CD4-positive, alpha-beta T cell treated with Interleukin-17A for 1 hour (primary cell): ENCODE measurements around the gene DCBLD2.

ENCODE experiments used
- DNase-seq: peaks from one replicate; pipeline ENCODE4 v3.0.0-alpha.2; 2020

The DCBLD2 gene

GRCh38 chr3:98788651-98789050 is 112.8 kb downstream of the DCBLD2 start:
- DNase-seq: no peak

GRCh38 chr3:98787181-98787580 is 114.3 kb downstream of the DCBLD2 start:
- DNase-seq: no peak

DNA sequence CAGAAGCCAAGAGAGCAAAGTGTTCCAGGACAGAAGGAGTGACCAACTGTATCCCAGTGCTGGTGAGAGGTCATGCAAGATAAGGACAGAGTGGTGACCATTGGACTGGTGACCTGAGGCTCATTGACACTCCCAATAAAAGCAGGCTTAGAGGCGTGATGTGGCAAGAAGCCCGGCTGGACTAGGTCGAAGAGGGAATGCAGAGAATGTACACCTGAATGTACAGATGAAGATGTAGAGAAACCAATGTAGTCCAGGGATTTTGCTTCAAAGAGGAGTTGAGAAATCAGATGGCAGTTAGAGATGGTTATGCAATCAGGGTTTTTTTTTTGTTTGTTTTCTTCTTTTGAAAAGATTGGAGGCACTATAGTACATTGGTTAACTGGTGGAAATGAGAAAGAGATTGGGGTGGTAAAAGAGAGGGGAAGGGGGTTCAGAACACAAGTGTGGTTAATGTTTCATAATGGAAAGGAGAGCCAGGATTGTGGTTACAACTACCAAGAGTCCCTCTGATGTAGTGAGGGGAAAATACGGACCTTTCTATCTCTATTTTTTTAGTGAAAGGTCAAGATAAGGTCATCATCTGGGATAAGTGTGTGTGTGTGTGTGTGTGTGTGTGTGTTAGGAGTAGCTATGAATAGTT is 115.0 kb downstream of the DCBLD2 start:
- DNase-seq: no peak

- no peak for DNase-seq
Observed at GRCh38 chr3:98784666-98785600, 116.6 kb downstream of the DCBLD2 start.

DNA sequence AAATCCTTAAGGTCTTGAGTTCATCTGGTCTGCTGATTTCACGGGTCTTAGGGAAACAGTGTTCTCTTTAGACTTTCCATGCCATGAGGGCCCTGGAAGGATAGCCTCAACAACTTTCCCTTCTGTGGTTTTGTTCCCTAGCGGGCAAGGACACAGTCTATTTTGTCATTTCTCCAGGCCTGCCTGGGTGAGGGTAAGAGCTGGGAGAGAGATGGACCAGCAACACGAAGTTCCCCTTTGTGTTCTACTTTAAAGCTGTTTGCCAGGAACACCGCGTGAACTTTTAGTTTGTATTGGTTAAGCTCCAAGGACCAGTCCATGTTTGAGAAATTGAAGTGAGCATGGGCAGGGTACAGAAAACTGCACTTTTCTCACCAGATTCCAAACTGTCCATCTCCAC is 117.5 kb downstream of the DCBLD2 start:
- DNase-seq: no peak

GRCh38 chr3:98782824-98783500 is 118.5 kb downstream of the DCBLD2 start:
- DNase-seq: no peak

DNA sequence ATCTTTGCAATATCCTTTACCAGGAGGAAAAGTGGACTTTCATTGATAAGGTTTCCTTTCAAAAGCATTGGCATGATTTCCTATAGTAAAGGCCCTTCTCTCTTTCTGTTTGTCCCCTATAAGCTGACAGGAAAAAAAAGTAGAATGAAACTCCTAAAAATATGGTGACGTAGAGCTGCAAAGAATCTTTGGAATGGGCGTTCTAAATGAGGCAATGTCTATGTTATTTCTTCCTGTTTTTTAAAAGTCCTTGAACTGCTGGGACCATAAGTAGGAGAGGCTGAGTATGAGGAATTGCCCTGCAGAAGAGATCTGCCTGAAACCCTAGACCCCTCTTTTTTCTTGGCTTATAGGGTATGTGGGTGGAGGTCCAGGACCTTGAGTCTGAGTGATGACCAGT is 121.2 kb downstream of the DCBLD2 start:
- DNase-seq: no peak

DNA sequence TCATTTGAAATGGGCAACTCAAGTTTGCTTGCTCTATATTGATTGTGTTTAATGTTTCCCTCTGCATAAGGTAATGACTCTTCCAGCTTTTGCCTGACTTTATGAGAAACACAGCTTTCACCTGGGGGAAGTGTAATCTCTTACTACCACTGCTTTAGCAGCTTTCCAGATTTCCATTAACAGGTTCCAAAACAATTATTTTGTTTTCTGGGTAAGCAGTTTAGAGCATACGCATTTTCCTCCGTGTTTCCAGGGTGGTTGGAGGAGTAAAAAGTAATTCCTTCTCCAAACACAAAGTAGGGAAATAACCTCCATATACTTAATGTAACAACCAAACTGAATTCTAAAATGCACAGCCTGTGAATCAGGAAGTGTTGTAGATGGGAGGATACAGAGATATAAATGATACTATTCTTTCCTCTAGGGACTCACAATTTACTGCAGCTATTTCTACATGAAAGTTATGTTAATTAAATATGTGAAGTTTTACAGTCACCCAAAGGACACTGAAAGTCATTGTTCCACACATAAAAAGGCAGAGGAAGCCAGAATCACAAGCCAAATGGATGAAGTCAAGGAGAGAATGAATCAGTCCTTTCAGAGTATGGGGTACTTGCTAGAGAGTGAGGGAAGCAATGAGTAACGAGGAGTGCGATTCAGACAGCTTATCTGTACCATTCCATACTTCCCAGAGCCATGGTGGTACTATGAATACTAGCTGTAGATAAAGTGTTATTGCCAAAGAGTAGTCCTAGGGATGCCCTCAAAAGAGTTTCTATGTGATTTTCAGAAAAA is 121.8 kb downstream of the DCBLD2 start:
- no peak for DNase-seq

DNA sequence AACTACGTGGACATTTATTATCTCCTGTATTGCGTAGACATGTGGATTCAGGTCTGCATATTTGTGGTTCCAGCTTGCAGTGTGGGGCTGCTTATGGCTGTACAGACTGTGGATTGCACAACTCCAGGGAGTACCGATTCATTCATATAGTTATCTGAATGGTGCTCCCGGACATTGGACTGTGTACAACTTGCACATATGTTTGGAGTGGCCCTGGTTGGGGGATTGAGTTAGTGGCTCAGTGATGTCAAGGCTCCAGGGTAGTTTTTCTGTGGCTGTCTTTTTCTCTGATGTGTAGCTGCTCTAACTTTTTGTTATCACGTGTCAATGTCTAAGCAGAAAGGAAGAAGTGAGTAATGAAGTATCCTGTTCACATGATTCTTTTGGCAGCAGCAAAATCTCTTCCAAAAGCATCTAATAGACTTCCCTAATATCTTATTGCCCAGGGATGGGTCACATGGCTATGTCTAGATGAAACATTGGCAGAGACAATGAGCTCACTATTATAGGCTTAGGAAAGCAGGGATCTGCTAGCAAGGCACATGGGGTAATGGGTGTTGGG is 122.6 kb downstream of the DCBLD2 start:
- no peak for DNase-seq

- no peak for DNase-seq
Observed at GRCh38 chr3:98778383-98778782, 123.1 kb downstream of the DCBLD2 start.

DNA sequence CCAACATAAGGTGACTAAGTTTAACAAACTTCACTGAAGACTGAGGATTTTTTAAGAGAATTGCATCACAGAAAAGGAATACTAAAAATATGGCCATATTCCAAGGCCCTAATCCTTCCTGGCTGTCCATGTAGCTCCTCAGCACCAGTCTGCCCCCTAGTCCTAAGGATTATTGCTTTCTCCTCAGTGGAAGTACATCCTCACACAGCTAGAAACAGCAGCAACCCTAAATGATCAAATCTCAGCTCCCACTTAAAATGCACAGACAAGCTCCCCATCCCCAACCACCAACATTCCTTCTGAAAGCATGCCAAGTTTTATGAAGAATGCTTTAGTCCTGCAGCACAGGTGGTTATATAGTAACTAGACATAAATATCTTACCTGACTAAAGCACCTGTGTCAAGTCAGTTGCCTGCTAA is 123.7 kb downstream of the DCBLD2 start:
- DNase-seq: no peak

- no peak for DNase-seq
Observed at GRCh38 chr3:98777286-98777685, 124.2 kb downstream of the DCBLD2 start.

GRCh38 chr3:98776140-98776493 is 125.4 kb downstream of the DCBLD2 start:
- no peak for DNase-seq

DNA sequence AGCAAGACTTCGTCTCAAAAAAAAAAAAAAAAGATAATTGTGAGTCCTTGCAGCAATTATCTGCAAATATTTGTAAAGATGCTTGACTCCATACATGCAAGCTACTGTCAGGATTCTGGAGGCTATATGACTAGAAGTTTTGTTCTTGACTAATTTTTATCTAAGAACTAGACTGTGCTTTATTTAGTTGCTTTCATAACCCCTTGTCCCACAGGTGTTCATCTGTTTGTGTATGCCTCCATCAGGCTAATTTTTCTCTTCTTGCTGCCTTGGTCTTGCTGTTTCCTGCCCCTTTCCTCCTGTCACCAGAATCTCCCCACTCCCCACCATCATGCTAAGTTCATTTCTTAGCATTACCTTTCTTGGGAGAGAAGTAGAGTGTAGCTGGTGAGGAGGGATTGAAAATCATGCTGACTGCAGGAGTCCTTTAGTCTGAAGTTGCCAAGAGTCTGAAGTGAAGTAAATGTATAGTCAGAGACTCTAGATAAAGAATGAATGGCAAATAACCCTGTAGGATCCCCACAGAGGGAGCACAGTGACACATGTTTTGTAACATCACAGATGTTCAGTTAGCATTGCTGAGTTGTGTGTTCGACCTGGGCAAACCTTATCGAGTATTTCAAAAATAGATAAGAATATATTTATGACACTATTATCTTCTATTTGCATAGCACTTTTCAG is 125.9 kb downstream of the DCBLD2 start:
- no peak for DNase-seq

- DNase-seq: no peak
Observed at GRCh38 chr3:98772022-98772421, 129.5 kb downstream of the DCBLD2 start.

- no peak for DNase-seq
Observed at GRCh38 chr3:98770261-98771039, 131.0 kb downstream of the DCBLD2 start.

- DNase-seq: no peak
Observed at GRCh38 chr3:98769448-98769847, 132.0 kb downstream of the DCBLD2 start.

DNA sequence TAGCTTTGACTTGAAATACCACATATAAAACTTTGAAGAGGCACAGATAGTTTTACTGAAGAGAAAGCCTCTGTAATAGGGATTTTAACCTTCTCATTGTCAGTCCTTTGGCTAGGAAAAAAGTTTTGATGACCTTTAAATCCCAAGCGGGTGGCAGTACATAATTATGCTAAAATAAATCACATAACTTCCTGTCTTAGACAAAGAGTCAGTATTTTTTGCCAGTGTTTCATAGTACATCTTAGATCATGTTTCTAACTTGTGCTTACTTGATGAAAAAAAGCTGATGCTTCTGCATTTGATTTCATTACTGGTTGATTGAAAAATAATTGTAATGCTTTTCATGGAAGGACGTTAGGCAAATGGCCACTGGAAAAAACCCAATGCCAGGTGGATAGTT is 132.5 kb downstream of the DCBLD2 start:
- DNase-seq: no peak

- no peak for DNase-seq
Observed at GRCh38 chr3:98766924-98767323, 134.6 kb downstream of the DCBLD2 start.

DNA sequence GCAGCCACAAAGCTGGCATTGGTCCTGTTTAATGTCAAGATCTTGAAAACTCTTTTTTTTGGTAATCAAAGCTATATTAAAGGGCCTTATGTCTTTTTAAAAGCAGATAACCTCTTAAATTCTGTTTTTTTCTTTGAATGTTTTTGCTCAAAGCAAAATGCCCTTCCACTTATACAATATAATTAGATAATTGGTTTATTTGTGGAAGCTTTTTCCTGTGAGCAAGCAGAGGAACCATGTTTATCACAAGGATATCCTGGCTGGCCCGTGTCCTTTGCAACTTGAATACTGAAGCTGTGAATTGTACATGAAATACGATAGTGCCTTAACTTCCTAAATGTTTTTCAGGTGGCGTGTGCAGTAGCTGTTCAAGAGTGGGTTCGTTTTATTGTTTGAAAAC is 135.8 kb downstream of the DCBLD2 start:
- no peak for DNase-seq

DNA sequence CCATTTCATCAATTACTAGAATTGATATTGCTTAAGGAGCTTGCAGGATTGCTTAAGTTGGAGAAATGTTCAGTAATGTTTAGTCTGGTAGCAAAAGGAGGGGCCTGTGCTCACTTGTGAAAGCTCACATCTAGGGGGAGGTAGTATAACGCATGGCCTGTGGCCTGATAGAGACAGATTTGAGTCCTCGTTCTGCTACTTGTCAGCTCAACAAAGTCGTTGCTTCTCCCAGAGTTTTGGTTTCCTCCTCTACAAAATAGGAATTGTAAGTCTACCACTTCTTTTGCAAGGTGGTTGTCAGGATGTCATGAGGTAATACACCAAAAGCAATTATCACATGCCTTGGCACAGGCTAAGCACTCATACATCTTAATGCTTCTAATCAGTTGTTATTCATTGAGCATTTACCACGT is 137.0 kb downstream of the DCBLD2 start:
- DNase-seq: no peak
